Bronchial epithelial cell (primary cell): ENCODE measurements around the gene PRDM11. TPM values are rescaled to one million over a fixed set of nuclear protein-coding genes. Genes with fewer than 3 reads are reported as not detected.

ENCODE experiments used
- DNase-seq: peaks from one replicate; pipeline ENCODE4 v3.0.0-alpha.2; 2010; ENCODE audit warnings: low read depth
- FAIRE-seq: peaks from 2 replicates; lab custom pipeline; 2011; peaks lifted over from hg19 to GRCh38; lab: Jason Lieb, UNC
- H3K27me3 ChIP-seq: 2 replicates; pipeline ENCODE4 v1.5.1; 2011; ENCODE audit warnings: low read length; ENCODE audit not compliant: control insufficient read depth, insufficient read depth
- H3K36me3 ChIP-seq: 2 replicates; pipeline ENCODE4 v1.5.1; 2011; ENCODE audit warnings: low read length; ENCODE audit not compliant: control insufficient read depth, insufficient read depth
- H3K4me3 ChIP-seq: 2 replicates; pipeline ENCODE4 v1.5.1; 2011; ENCODE audit warnings: mild to moderate bottlenecking, low read depth, low read length, control low read depth
- total RNA-seq: library from RNA; depleted of rRNA; stranded (reverse); fragments of >200 nt; gene quantifications from 2 replicates; pipeline ENCODE4 v1.2.1, GENCODE V29; 2014
- TF ChIP-seq, protein P1 (sequence below): IDR thresholded peaks from 2 replicates; pipeline ENCODE4 v1.5.1; 2011; ENCODE audit warnings: mild to moderate bottlenecking, moderate library complexity, low read length, control low read depth, inconsistent platforms; ENCODE audit not compliant: insufficient read depth, severe bottlenecking

Gene PRDM11
- total RNA-seq, 1 donor from 2014 or later, result 4.7 TPM

DNA sequence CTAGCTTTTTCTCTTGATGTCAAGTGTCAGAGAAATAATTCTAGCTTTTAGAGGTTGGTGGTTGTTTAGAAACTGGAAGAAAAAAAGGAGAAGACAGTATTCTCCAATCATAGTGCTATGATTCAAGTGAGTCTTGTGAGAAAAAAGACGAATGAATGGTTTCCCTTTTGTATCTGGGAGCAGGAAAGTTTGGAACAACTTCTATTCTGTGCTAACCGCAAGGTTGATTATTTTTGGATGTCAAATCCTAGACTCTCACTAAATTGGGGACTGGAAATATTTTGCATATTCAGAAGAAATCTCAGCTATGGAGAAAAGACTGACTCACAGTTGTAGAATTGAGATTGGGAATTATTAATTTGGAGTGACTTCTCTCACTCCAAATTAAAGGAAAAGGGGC is 70.5 kb downstream of the PRDM11 start:
- DNase-seq (no peak), FAIRE-seq (no peak)
- TF ChIP-seq, protein P1, sequence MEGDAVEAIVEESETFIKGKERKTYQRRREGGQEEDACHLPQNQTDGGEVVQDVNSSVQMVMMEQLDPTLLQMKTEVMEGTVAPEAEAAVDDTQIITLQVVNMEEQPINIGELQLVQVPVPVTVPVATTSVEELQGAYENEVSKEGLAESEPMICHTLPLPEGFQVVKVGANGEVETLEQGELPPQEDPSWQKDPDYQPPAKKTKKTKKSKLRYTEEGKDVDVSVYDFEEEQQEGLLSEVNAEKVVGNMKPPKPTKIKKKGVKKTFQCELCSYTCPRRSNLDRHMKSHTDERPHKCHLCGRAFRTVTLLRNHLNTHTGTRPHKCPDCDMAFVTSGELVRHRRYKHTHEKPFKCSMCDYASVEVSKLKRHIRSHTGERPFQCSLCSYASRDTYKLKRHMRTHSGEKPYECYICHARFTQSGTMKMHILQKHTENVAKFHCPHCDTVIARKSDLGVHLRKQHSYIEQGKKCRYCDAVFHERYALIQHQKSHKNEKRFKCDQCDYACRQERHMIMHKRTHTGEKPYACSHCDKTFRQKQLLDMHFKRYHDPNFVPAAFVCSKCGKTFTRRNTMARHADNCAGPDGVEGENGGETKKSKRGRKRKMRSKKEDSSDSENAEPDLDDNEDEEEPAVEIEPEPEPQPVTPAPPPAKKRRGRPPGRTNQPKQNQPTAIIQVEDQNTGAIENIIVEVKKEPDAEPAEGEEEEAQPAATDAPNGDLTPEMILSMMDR, result no peak
- Histone ChIP-seq H3K27me3 (no peaks in the 10 kb centered on the region), H3K4me3 (no peak overlapping the region), H3K36me3 (peaks cover 4% of the 10 kb centered on the region)

DNA sequence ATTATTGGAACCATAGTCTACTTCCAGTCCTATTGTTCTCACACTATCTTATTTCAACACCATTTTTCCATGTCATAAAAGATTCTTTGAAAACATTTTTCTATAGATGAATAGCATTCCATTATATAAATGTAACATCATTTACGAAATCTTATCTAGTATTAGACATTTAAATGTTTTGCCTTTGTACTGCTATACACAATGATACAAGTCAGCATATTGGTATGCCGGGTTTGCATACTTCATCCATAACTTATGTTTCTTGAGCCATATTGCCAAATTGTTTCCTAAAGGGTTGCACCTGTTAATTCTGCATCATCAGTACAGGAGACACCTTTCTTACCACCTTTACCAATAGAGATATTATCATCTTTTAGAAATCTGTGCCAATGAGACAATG is 71.6 kb downstream of the PRDM11 start:
- DNase-seq, result peak; percentile 15
- Histone ChIP-seq H3K4me3 (no peak overlapping the region), H3K36me3 (peaks cover 1% of the 10 kb centered on the region), H3K27me3 (no peaks in the 10 kb centered on the region)
- no peak for FAIRE-seq
- TF ChIP-seq, protein P1, result no peak

DNA sequence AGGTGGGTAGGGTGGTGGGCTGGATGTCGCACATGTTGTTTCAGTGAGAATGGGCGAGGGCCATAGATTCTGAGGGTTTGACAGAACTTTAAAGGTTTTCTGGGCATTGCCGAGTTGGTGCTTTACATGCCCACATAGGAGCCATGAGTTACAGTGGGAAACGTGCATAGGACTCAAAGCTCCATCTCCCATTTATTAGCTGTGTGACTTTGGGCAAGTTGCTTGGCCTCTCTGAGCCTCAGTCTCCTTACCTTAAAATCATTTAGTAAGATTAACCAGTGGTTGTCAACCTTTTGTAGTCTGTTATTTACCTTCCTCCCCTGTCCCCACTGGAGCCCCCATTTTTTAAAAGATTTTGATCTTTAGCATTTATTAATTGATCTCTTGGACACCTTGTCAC is 72.3 kb downstream of the PRDM11 start:
- no peak for FAIRE-seq
- no peak for DNase-seq
- H3K27me3 ChIP-seq, result no peaks in the 10 kb centered on the region

DNA sequence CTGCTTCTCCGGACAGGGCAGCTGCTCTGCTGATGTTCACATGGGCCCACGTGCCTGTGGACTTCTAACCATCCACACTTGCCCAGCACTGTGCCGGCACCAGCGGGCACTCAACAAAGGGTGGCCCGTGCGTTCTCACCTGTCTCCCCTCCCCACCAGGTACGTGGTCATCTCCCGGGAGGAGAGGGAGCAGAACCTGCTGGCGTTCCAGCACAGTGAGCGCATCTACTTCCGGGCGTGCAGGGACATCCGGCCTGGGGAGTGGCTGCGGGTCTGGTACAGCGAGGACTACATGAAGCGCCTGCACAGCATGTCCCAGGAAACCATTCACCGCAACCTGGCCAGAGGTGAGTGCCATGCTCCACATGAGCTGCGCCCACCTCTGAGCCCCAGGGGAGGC is 73.0 kb downstream of the PRDM11 start:
- TF ChIP-seq, protein P1, result no peak
- H3K27me3 ChIP-seq, result no peaks in the 10 kb centered on the region
- FAIRE-seq, result no peak
- DNase-seq, result no peak
- H3K36me3 ChIP-seq, result no peaks in the 10 kb centered on the region
- no peak overlapping the region for H3K4me3 ChIP-seq

More for the DNA sequence above, 72.3 kb downstream of the PRDM11 start:
- TF ChIP-seq, protein P1, result no peak
- no peak overlapping the region for H3K4me3 ChIP-seq
- H3K36me3 ChIP-seq, result no peaks in the 10 kb centered on the region

DNA sequence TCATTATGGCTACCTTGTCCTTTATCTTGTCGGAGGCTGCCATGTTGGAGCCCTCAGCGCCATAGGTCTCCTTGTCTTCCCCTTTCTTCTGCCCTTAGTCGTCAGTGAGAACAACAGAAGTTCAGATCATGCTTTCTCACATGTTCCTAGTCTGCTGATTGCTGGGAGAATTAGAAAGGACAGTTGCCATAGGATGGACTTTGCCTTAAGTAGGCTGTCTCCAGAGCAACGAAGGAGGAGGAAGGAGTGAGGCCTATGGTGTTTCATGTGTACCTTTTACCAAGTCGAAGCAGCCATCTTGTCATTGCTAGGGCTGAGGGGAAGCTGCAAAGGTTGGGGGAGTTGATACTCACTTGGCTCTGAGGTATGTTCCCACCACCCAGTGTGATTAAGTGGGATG is 77.1 kb downstream of the PRDM11 start:
- no peak for FAIRE-seq
- TF ChIP-seq, protein P1, result no peak
- H3K36me3 ChIP-seq, result peaks cover 2% of the 10 kb centered on the region
- H3K4me3 ChIP-seq, result no peak overlapping the region
- H3K27me3 ChIP-seq, result no peaks in the 10 kb centered on the region
- DNase-seq, result no peak

DNA sequence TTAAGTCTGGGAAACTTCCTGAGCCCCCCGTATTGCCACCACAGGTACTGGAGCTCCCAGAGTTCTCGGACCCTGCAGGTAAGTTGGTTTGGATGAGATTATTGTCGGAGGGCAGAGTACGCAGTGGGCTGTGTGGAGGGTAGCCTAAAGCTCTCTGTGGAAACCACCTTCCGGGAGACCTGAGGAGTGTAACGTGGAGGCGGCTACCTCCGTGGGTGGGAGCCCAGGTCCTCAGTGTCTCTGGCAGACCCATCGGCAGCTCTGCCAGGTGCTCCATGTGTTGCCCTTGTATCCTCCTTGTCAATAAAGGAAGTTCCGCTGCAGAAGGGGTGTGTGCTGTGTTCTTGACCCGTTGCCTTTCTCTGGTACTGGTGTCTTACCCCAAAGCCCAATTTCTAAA is 78.3 kb downstream of the PRDM11 start:
- Histone ChIP-seq H3K27me3 (no peaks in the 10 kb centered on the region), H3K36me3 (peaks cover 2% of the 10 kb centered on the region), H3K4me3 (no peak overlapping the region)
- TF ChIP-seq, protein P1, result no peak
- FAIRE-seq, result no peak
- DNase-seq, result no peak
